HEK293T (cell line): ENCODE results near the gene KDM2A.
"Not testable (repeated sequence)": the region's sequence is repeated elsewhere in the genome, so short reads cannot be mapped to it uniquely, and the experiment has no call there.

Experiments used
- CTCF ChIA-PET: fragments of 350-600 bp; formaldehyde crosslinking; extraction: SDS; loops from one replicate; lab custom pipeline; 2021; ENCODE audit warnings: antibody characterized with exemption, inconsistent platforms; lab: Yijun Ruan, JAX
- POLR2A ChIA-PET: fragments of 350-600 bp; formaldehyde crosslinking; extraction: SDS; loops from one replicate; lab custom pipeline; 2020; ENCODE audit warnings: antibody characterized with exemption, inconsistent platforms; lab: Yijun Ruan, JAX
- DNase-seq: peaks from one replicate; pipeline ENCODE4 v3.0.0; 2012; ENCODE audit warnings: mixed read lengths; ENCODE audit errors: extremely low spot score
- ARNT ChIP-seq: fragments of 450-650 bp; IDR thresholded peaks from 2 replicates; pipeline ENCODE4 v1.6.1; 2017; ENCODE audit warnings: mild to moderate bottlenecking
- BHLHE40 ChIP-seq: fragments of 450-650 bp; IDR thresholded peaks from 2 replicates; pipeline ENCODE4 v1.6.1; 2016; ENCODE audit warnings: mild to moderate bottlenecking, moderate library complexity, borderline replicate concordance
- CTBP1 ChIP-seq: fragments of 450-650 bp; IDR thresholded peaks from 2 replicates; pipeline ENCODE4 v1.6.1; 2016; ENCODE audit warnings: borderline replicate concordance
- ELF4 ChIP-seq: fragments of 450-650 bp; IDR thresholded peaks from 2 replicates; pipeline ENCODE4 v1.6.1; 2017; ENCODE audit warnings: antibody characterized with exemption
- FOXA1 ChIP-seq: fragments of 450-650 bp; IDR thresholded peaks from 2 replicates; pipeline ENCODE4 v1.6.1; 2016; ENCODE audit warnings: mild to moderate bottlenecking
- FOXK2 ChIP-seq: fragments of 450-650 bp; IDR thresholded peaks from 2 replicates; pipeline ENCODE4 v1.6.1; 2016; ENCODE audit warnings: mild to moderate bottlenecking
- FOXM1 ChIP-seq: fragments of 450-650 bp; IDR thresholded peaks from 2 replicates; pipeline ENCODE4 v1.6.1; 2017; ENCODE audit warnings: mild to moderate bottlenecking, borderline replicate concordance
- HDGF ChIP-seq: fragments of 450-650 bp; IDR thresholded peaks from 2 replicates; pipeline ENCODE4 v1.6.1; 2017; ENCODE audit warnings: antibody characterized with exemption, borderline replicate concordance
- L3MBTL2 ChIP-seq: fragments of 450-650 bp; conservative IDR thresholded peaks from 2 replicates; pipeline ENCODE4 v1.6.1; 2016; ENCODE audit warnings: mild to moderate bottlenecking
- LEF1 ChIP-seq: fragments of 450-650 bp; IDR thresholded peaks from 2 replicates; pipeline ENCODE4 v1.6.1; 2017; ENCODE audit warnings: mild to moderate bottlenecking, borderline replicate concordance
- NFRKB ChIP-seq: fragments of 450-650 bp; IDR thresholded peaks from 2 replicates; pipeline ENCODE4 v1.6.1; 2016; ENCODE audit warnings: mild to moderate bottlenecking, moderate library complexity
- PKNOX1 ChIP-seq: fragments of 450-650 bp; IDR thresholded peaks from 2 replicates; pipeline ENCODE4 v1.6.1; 2016
- SP1 ChIP-seq: fragments of 450-650 bp; IDR thresholded peaks from 2 replicates; pipeline ENCODE4 v1.6.1; 2017
- SUZ12 ChIP-seq: fragments of 450-650 bp; IDR thresholded peaks from 2 replicates; pipeline ENCODE4 v1.6.1; 2016; ENCODE audit warnings: mild to moderate bottlenecking
- TARDBP ChIP-seq: fragments of 450-650 bp; IDR thresholded peaks from 2 replicates; pipeline ENCODE4 v1.6.1; 2016
- ZNF384 ChIP-seq: fragments of 450-650 bp; IDR thresholded peaks from 2 replicates; pipeline ENCODE4 v1.6.1; 2016

The KDM2A gene

GRCh38 chr11:67120456-67120855 lies 1.4 kb downstream of the KDM2A start:
- ChIA-PET CTCF (no interaction called here), POLR2A (no interaction called here)
- no peak for DNase-seq
- TF ChIP-seq CTBP1 (no peak), NFRKB (no peak), FOXM1 (no peak), ARNT (no peak), LEF1 (no peak), SP1 (no peak), HDGF (no peak), PKNOX1 (no peak), FOXK2 (no peak), ZNF384 (no peak), BHLHE40 (no peak), L3MBTL2 (no peak), ELF4 (no peak), SUZ12 (no peak), FOXA1 (no peak), TARDBP (no peak)

- DNase-seq, result no peak
- CTCF ChIA-PET, result interaction anchor here (0.6 kb wide), 2 partner anchors 37 to 48 kb away, joined by 3 read pairs; no protein-coding TSS in a partner anchor
- POLR2A ChIA-PET, result no interaction called here
Observed at GRCh38 chr11:67120881-67121710, 2.0 kb downstream of the KDM2A start.

GRCh38 chr11:67123801-67124200 lies 4.7 kb downstream of the KDM2A start:
- DNase-seq, CTCF ChIA-PET, POLR2A ChIA-PET: not testable (repeated sequence)

More at GRCh38 chr11:67120881-67121710, 2.0 kb downstream of the KDM2A start:
- TF ChIP-seq NFRKB (no peak), LEF1 (no peak), PKNOX1 (peak; percentile 78)

GRCh38 chr11:67126243-67126642 lies 7.2 kb downstream of the KDM2A start:
- DNase-seq, POLR2A ChIA-PET, CTCF ChIA-PET: not testable (repeated sequence)

- CTCF ChIA-PET, result interaction anchor here (0.5 kb wide), 1 partner anchor 11 kb away, joined by 4 read pairs; no protein-coding TSS in a partner anchor
- POLR2A ChIA-PET, result interaction anchor here (0.7 kb wide), 1 partner anchor 466 kb away, joined by 4 read pairs; no protein-coding TSS in a partner anchor
- no peak for DNase-seq
- no peak for TF ChIP-seq ARNT
- no peak for TF ChIP-seq CTBP1
- no peak for TF ChIP-seq BHLHE40
- TF ChIP-seq TARDBP, result no peak
- no peak for TF ChIP-seq NFRKB
- no peak for TF ChIP-seq LEF1
- TF ChIP-seq FOXM1, result no peak
- TF ChIP-seq HDGF, result no peak
- no peak for TF ChIP-seq SP1
- no peak for TF ChIP-seq ZNF384
- no peak for TF ChIP-seq FOXA1
Observed at GRCh38 chr11:67126986-67127385, 7.9 kb downstream of the KDM2A start.

- CTCF ChIA-PET, result interaction anchor here (0.7 kb wide), 1 partner anchor 1274 kb away, joined by 5 read pairs; no protein-coding TSS in a partner anchor
- DNase-seq, POLR2A ChIA-PET: not testable (repeated sequence)
Observed at GRCh38 chr11:67130861-67131260, 11.8 kb downstream of the KDM2A start.

- DNase-seq, result no peak
- POLR2A ChIA-PET, result no interaction called here
- no peak for TF ChIP-seq CTBP1
- no peak for TF ChIP-seq ELF4
- TF ChIP-seq SP1, result no peak
- no peak for TF ChIP-seq PKNOX1
- TF ChIP-seq TARDBP, result no peak
- no peak for TF ChIP-seq FOXK2
- TF ChIP-seq L3MBTL2, result no peak
- no peak for TF ChIP-seq BHLHE40
- CTCF ChIA-PET, result no interaction called here
Observed at GRCh38 chr11:67136156-67136555, 17.1 kb downstream of the KDM2A start.
